Heart right ventricle (tissue), 16 donors: ENCODE measurements around the gene VPS54. TPM values are rescaled to one million over a fixed set of nuclear protein-coding genes. Genes with fewer than 3 reads are reported as not detected.

ENCODE experiments used
- ATAC-seq, 8 donors: fragments of 200-7000 bp; cut with Tn5 transposase; one replicate each; pipeline ENCODE4 v1.9.1; 2020; ENCODE audit warnings: mild to moderate bottlenecking in 8 of 8, moderate library complexity in 8 of 8, moderate number of reproducible peaks in 1 of 8
- DNase-seq, 2 donors: peaks; one replicate each; pipeline ENCODE4 v3.0.0-alpha.2; 2020
- H3K27ac ChIP-seq, 10 donors: fragments of 200-600 bp; sonication (generic) in 2 of 10; one replicate each; pipeline versions ENCODE4 v1.5.0 to v1.8.0; 2020 to 2022; ENCODE audit warnings: mild to moderate bottlenecking in 3 of 10
- H3K27me3 ChIP-seq, 7 donors: fragments of 200-600 bp; one replicate each; pipeline ENCODE4 v1.8.0; 2021 to 2022; ENCODE audit warnings: mild to moderate bottlenecking in 2 of 7
- H3K36me3 ChIP-seq, 9 donors: fragments of 200-600 bp; sonication (generic) in 1 of 9; one replicate each; pipeline versions ENCODE4 v1.5.0 to v1.8.0; 2020 to 2022; ENCODE audit warnings: mild to moderate bottlenecking in 2 of 9
- H3K4me1 ChIP-seq, 9 donors: fragments of 200-600 bp; sonication (generic) in 1 of 9; one replicate each; pipeline versions ENCODE4 v1.5.0 to v1.8.0; 2020 to 2022; ENCODE audit warnings: mild to moderate bottlenecking in 4 of 9
- H3K4me3 ChIP-seq, 10 donors: fragments of 200-600 bp; sonication (generic) in 2 of 10; one replicate each; pipeline versions ENCODE4 v1.5.0 to v1.8.0; 2020 to 2022; ENCODE audit warnings: mild to moderate bottlenecking in 7 of 10, moderate library complexity in 2 of 10
- H3K9me3 ChIP-seq, 11 donors: fragments of 200-600 bp in 10 of 11; sonication (generic) in 2 of 11; one replicate each; pipeline versions ENCODE4 v1.5.0 to v1.8.0; 2013 to 2022; ENCODE audit warnings: mild to moderate bottlenecking in 2 of 11, control low read depth in 1 of 11, moderate library complexity in 1 of 11
- CTCF ChIP-seq, 9 donors: fragments of 200-600 bp; sonication (generic) in 2 of 9; IDR thresholded peaks; one replicate each; pipeline versions ENCODE4 v1.5.0 to v1.8.0; 2021 to 2022; ENCODE audit warnings: antibody characterized with exemption in 9 of 9, mild to moderate bottlenecking in 5 of 9, moderate library complexity in 1 of 9
- WGBS, 2 donors: extraction: QIAGEN DNeasy Blood & Tissue Kit; methylation state at CpG; one replicate each; pipeline ENCODE4 v1.1.7; 2013; ENCODE audit warnings: inconsistent platforms in 1 of 2; 5-methylcytosine and 5-hydroxymethylcytosine counted together
- intact Hi-C, 10 donors: fragments of 100-400 bp; cut with DNase I; formaldehyde crosslinking; loops; one replicate each; pipeline versions ENCODE4 v1.11.1 to v1.14.2; 2022
- polyA plus RNA-seq, 2 donors: library from polyadenylated mRNA; stranded (reverse); fragments of 200-250 nt; gene quantifications; one replicate each; pipeline ENCODE4 v1.2.3, GENCODE V29; 2013
- total RNA-seq, 10 donors: library from RNA; stranded (reverse); fragmentation: NEBNext Ultra II Directional in 3 of 10; extraction: Animal tissue kit (Norgen Biotek cat#: 25700) in 3 of 10; gene quantifications; one replicate each; pipeline versions ENCODE4 v1.2.1 to v1.2.4, GENCODE V29; 2021 to 2023
- donor health status: Arrhythmogenic right ventricular cardiomyopathy.
- donor health status: ischemic (EF 13 %, LVEDD 7.1; RV severe dilation, severe dysfunction).
- donor health status: healthy with polysubstance abuse.
- donor health status: DM: no; HTN: yes; CAD: no.
- donor health status: DM: no; HTN: no; CAD: no.
- donor health status: ischemic (EF 25% LVEDD 6.9; RV normal size, moderate dysfunction).
- donor health status: ischemic (EF 25% LVEDD 5.7; RV mildly dilated, moderate dysfunction).
- donor health status: healthy.
- donor health status: DM: yes; HTN: yes; CAD: no.
- donor health status: Ischemic cardiomyopathy.
- donor health status: ischemic (EF 35%, LVEDD 5.7; RV mildly dilated, moderate dysfunction).
- donor health status: nonischemic (EF 11% LVEDD 7.7; RV severe dilation, severe dysfunction).
- donor health status: DM: yes; HTN: yes; CAD: no.
- donor health status: PGD.
- donor health status: ischemic (EF 29% LVEDD 5.4; RV normal size, mild dysfunction).
- donor health status: nonischemic (EF 23%, LVEDD 6.1; RV moderate dilation, normal function).

The VPS54 gene
- total and polyA plus RNA-seq, 12 donors = 8.3 to 12.7 (median 10.5) TPM

GRCh38 chr2:63890678-63891077, 128.6 kb downstream of the VPS54 start:
- Histone ChIP-seq H3K4me3 (no peak overlapping the region), H3K36me3 (peaks cover 0 to 100% (median 35%) of the 10 kb centered on the region in 9 donors), H3K27me3 (no peaks in the 10 kb centered on the region), H3K27ac (no peak overlapping the region), H3K9me3 (no peaks in the 10 kb centered on the region), H3K4me1 (peaks cover 0 to 28% (median 0%) of the 10 kb centered on the region in 9 donors)
- ATAC-seq (no peak), DNase-seq (no peak)
- no peak for TF ChIP-seq CTCF (IDR thresholded peaks at IDR 0.05)
- intact Hi-C loops = no loop called here
- 88 to 90% methylated on average over 2 of the region's 2 CpGs for WGBS, 2 donors

GRCh38 chr2:63888490-63889402, 130.5 kb downstream of the VPS54 start:
- TF ChIP-seq CTCF (IDR thresholded peaks at IDR 0.05) = peak in 8 of 9 donors; percentile 41 to 77 (median 68)
- Histone ChIP-seq H3K4me3 (no peak overlapping the region), H3K4me1 (peaks cover 0 to 25% (median 0%) of the 10 kb centered on the region in 9 donors), H3K27ac (peak overlapping the region in 1 of 10 donors; percentile 11), H3K27me3 (no peaks in the 10 kb centered on the region), H3K9me3 (no peaks in the 10 kb centered on the region), H3K36me3 (peaks cover 0 to 100% (median 44%) of the 10 kb centered on the region in 9 donors)
- 83 to 88% methylated on average over 6 of the region's 6 CpGs for WGBS, 2 donors
- ATAC-seq (peak in 7 of 8 donors; percentile 49 to 82 (median 79)), DNase-seq (peak in 1 of 2 donors; percentile 8)
- intact Hi-C loops = loop anchor here in 3 of 10 donors (5.0 to 10.0 kb wide), 3 partner anchors 191 to 196 kb away; no protein-coding TSS in a partner anchor

GRCh38 chr2:63888053-63888452, 131.2 kb downstream of the VPS54 start:
- no peaks in the 10 kb centered on the region for H3K27me3 ChIP-seq
- 78 to 85% methylated on average over 2 of the region's 2 CpGs for WGBS, 2 donors
- DNase-seq (no peak), ATAC-seq (peak in 1 of 8 donors; percentile 78)
- intact Hi-C loops = loop anchor here in 3 of 10 donors (5.0 to 10.0 kb wide), 3 partner anchors 191 to 196 kb away; no protein-coding TSS in a partner anchor
- H3K36me3 ChIP-seq = peaks cover 0 to 100% (median 49%) of the 10 kb centered on the region in 9 donors
- TF ChIP-seq CTCF (IDR thresholded peaks at IDR 0.05) = no peak
- H3K9me3 ChIP-seq = no peaks in the 10 kb centered on the region
- peak overlapping the region in 1 of 10 donors; percentile 11 for H3K27ac ChIP-seq
- H3K4me3 ChIP-seq = no peak overlapping the region
- peaks cover 0 to 25% (median 0%) of the 10 kb centered on the region in 9 donors for H3K4me1 ChIP-seq

GRCh38 chr2:63886445-63886844, 132.8 kb downstream of the VPS54 start:
- WGBS, 2 donors = 88 to 91% methylated on average over 2 of the region's 2 CpGs
- Histone ChIP-seq H3K4me3 (no peak overlapping the region), H3K27ac (peak overlapping the region in 1 of 10 donors; percentile 11), H3K9me3 (no peaks in the 10 kb centered on the region), H3K27me3 (no peaks in the 10 kb centered on the region), H3K36me3 (peaks cover 0 to 100% (median 53%) of the 10 kb centered on the region in 9 donors), H3K4me1 (peaks cover 0 to 30% (median 0%) of the 10 kb centered on the region in 9 donors)
- DNase-seq = no peak
- intact Hi-C loops = loop anchor here in 3 of 10 donors (5.0 to 10.0 kb wide), 3 partner anchors 189 to 194 kb away; no protein-coding TSS in a partner anchor
- TF ChIP-seq CTCF (IDR thresholded peaks at IDR 0.05) = no peak
- peak in 1 of 8 donors; percentile 50 for ATAC-seq
